ENCODE measurements around the gene TMEM30A. TPM values are rescaled to one million over a fixed set of nuclear protein-coding genes. Genes with fewer than 3 reads are reported as not detected.

TMEM30A gene
- total RNA-seq, 1 experiment from 2014 or later = 65.2 TPM

DNA sequence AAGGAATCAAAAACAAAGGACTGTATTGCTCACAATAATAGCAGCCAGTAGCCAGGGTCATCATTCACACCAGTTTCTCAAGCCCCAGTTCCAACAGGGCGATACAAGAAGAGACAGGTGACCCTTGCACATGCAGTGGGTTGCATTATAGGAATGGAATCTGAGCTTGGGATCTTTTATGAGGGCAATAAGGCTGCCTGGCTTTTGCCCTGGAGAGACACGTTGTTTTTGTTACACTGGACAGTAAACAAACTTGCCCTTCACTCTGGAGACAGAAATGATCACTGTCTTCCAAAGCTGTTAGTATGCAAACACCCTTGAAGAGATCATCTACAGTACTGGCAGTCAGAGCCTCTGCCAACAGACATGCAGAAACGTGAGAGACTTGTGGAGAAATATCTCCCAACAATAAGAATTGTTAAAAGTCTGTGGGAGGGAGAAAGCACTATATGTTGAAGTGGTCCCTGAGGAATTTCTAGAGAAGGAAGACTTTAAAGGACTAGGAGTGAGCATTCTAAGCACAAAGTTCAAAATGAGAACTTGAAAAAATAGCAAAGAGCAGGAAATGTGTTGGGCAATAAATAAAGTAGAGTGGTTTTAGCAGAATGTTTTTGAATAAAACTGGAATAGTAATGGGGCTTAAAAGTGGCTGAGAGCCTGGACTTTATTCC lies 72.5 kb downstream of the TMEM30A start:
- Histone ChIP-seq H3K18ac (ENCODE audit: insufficient read length, low read depth, low read length) (no peak overlapping the region), H2BK12ac (ENCODE audit: insufficient read length, low read depth, low read length) (no peak overlapping the region), H3K27me3 (ENCODE audit: insufficient read depth, low read length) (peaks cover 17% of the 10 kb centered on the region), H3K4me1 (ENCODE audit: insufficient read depth, low read length) (peaks cover 3% of the 10 kb centered on the region; the same call in 1 of the 2 replicates), H3K79me2 (ENCODE audit: insufficient read depth, low read length) (no peaks in the 10 kb centered on the region), H4K8ac (replicated peaks; ENCODE audit: insufficient read length, low read depth, low read length) (no peak overlapping the region), H2BK5ac (ENCODE audit: insufficient read length, low read length) (no peak overlapping the region), H2AK5ac (ENCODE audit: insufficient read length, low read length) (no peak overlapping the region), H2BK120ac (ENCODE audit: low read depth, low read length, poor library complexity, severe bottlenecking) (no peak overlapping the region), H4K5ac (ENCODE audit: insufficient read length, low read depth, low read length) (no peak overlapping the region), H2AFZ (ENCODE audit: low read length) (no peak overlapping the region), H4K91ac (ENCODE audit: insufficient read length, low read depth, low read length) (no peak overlapping the region), H3T11ph (ENCODE audit: low read length) (no peak overlapping the region), H4K20me1 (ENCODE audit: control insufficient read depth, insufficient read depth, insufficient read length) (no peaks in the 10 kb centered on the region), H3K9ac (ENCODE audit: extremely low read depth, insufficient read length, low read length) (no peak overlapping the region), H3K4me2 (ENCODE audit: insufficient read depth, insufficient read length, low read length) (no peak overlapping the region), H3K27ac (ENCODE audit: insufficient read length, low read depth, low read length) (no peak overlapping the region), H3K79me1 (ENCODE audit: insufficient read depth, low read depth, low read length, poor library complexity, severe bottlenecking) (no peaks in the 10 kb centered on the region), H2BK15ac (ENCODE audit: low read depth, low read length) (no peak overlapping the region), H3K23me2 (ENCODE audit: insufficient read length, low read depth, low read length, poor library complexity, severe bottlenecking) (peaks cover 12% of the 10 kb centered on the region), H3K56ac (ENCODE audit: insufficient read length, low read depth, low read length) (no peak overlapping the region), H2BK20ac (ENCODE audit: low read depth, low read length, poor library complexity, severe bottlenecking) (no peak overlapping the region), H3K9me3 (ENCODE audit: control insufficient read depth, low read depth, low read length) (no peaks in the 10 kb centered on the region), H3K4ac (ENCODE audit: low read depth, low read length) (no peak overlapping the region), H3K14ac (ENCODE audit: insufficient read depth, low read length) (no peak overlapping the region), H3K23ac (ENCODE audit: insufficient read length, low read depth, low read length) (no peak overlapping the region)
- DNase-seq = no peak
- Mint-ChIP-seq H3K9me3 (no peaks in the 10 kb centered on the region; a peak in 1 of 5 replicates), H3K4me3 (no peak overlapping the region; a peak in 1 of 5 replicates), H3K27me3 (ENCODE audit: low read depth) (peaks cover 36% of the 10 kb centered on the region), H3K36me3 (ENCODE audit: insufficient read depth in 1 of 3, low read depth in 3 of 3) (no peaks in the 10 kb centered on the region), H3K27ac (peak overlapping the region in 1 of 3 experiments; percentile 14; a peak in 2 of 7 replicates), H3K4me1 (peaks cover 47 to 53% of the 10 kb centered on the region in 2 experiments)
- no CpG with 5 or more reads among the region's 3 CpGs for WGBS (ENCODE audit: extremely low coverage, insufficient read length, low lambda C conversion rate)
- TF ChIP-seq, protein P1, sequence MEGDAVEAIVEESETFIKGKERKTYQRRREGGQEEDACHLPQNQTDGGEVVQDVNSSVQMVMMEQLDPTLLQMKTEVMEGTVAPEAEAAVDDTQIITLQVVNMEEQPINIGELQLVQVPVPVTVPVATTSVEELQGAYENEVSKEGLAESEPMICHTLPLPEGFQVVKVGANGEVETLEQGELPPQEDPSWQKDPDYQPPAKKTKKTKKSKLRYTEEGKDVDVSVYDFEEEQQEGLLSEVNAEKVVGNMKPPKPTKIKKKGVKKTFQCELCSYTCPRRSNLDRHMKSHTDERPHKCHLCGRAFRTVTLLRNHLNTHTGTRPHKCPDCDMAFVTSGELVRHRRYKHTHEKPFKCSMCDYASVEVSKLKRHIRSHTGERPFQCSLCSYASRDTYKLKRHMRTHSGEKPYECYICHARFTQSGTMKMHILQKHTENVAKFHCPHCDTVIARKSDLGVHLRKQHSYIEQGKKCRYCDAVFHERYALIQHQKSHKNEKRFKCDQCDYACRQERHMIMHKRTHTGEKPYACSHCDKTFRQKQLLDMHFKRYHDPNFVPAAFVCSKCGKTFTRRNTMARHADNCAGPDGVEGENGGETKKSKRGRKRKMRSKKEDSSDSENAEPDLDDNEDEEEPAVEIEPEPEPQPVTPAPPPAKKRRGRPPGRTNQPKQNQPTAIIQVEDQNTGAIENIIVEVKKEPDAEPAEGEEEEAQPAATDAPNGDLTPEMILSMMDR (conservative IDR thresholded peaks at IDR 0.05) = no peak
